MM.1S (cell line): Measurements from ENCODE around the gene CD74.

Source experiments
- CTCF ChIP-seq: fragments of 300-600 bp; sonication (generic); IDR thresholded peaks from 2 replicates; pipeline ENCODE4 v1.5.1; 2016; ENCODE audit warnings: antibody characterized with exemption, low read length, mixed read lengths
- EZH2 ChIP-seq: fragments of 300-600 bp; sonication (generic); optimal IDR thresholded peaks from 2 replicates; pipeline ENCODE3; 2017; ENCODE audit warnings: low read depth, mild to moderate bottlenecking, antibody characterized with exemption, low read length, mixed read lengths
- EZH2phosphoT487 ChIP-seq: fragments of 300-600 bp; sonication (generic); IDR thresholded peaks from 2 replicates; pipeline ENCODE4 v1.6.1; 2018; ENCODE audit warnings: antibody characterized with exemption, low read length

DNA sequence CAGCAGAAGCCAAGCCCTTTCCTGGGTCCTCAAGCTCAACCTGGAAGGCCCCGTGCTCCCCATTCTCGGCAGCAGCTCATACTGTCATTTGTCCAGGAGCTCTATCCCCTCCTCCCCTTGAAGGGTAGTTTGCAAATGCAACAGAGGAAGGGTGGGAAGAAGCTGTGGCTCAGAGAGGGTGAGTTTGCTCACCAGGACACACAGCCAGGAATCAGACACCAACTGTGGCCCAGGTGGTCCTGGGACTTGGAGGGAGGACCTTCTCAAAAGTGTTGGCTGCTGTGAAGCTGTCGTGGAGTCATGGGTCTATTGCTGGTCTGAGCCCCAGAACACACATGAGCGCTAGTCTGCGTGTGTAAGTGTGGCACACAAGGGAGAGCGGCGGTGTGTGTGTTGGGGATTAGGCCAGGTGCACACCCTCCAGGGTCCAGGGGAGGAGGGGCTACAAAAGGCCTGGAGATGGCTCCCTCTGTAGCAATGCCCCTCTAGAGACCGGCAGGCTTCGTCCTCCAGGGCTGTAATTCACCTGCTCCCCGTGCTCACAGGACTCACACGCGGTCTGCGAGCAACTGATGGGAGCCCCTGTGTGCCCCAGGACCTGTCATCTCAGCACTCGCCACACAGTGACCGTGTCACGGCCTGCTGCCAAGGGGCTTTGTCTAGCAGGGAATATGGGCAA, 45.0 kb upstream of the CD74 start:
- TF ChIP-seq CTCF: no peak
- no peak for TF ChIP-seq EZH2phosphoT487
- TF ChIP-seq EZH2: no peak
